Ovary (tissue), 9 donors: ENCODE data around the gene PPP1R1A. TPM values are rescaled to one million over a fixed set of nuclear protein-coding genes. Genes with fewer than 3 reads are reported as not detected.
A peak's percentile ranks its signal among the peaks of the same experiment; 100 is the strongest.

Experiments used
- DNase-seq, 5 donors: peaks; one replicate each; pipeline ENCODE4 v3.0.0-alpha.2; 2019 to 2020
- H3K27ac ChIP-seq, 2 donors: fragments of 200-600 bp; one replicate each; pipeline versions ENCODE4 v1.5.1 to v1.8.0; 2019 to 2022
- H3K27me3 ChIP-seq: fragments of 200-600 bp; one replicate; pipeline ENCODE4 v1.8.0; 2022
- H3K36me3 ChIP-seq: fragments of 200-600 bp; sonication (generic); one replicate; pipeline ENCODE4 v1.5.1; 2019
- H3K4me1 ChIP-seq: one replicate; pipeline ENCODE4 v1.8.1; 2013; ENCODE audit warnings: mild to moderate bottlenecking, moderate library complexity; ENCODE audit not compliant: insufficient read depth
- H3K4me3 ChIP-seq: fragments of 200-600 bp; sonication (generic); one replicate; pipeline ENCODE4 v1.5.1; 2017
- H3K9me3 ChIP-seq, 2 donors: fragments of 200-600 bp in 1 of 2; sonication (generic) in 1 of 2; one replicate each; pipeline versions ENCODE4 v1.5.1 to v1.8.1; 2013 to 2019; ENCODE audit warnings: mild to moderate bottlenecking in 1 of 2, moderate library complexity in 1 of 2
- EP300 ChIP-seq: sonication (generic); formaldehyde crosslinking; IDR thresholded peaks from one replicate; pipeline ENCODE4 v1.6.1; 2017; ENCODE audit warnings: antibody characterized with exemption
- POLR2A ChIP-seq: fragments of 450-650 bp; IDR thresholded peaks from one replicate; pipeline ENCODE4 v1.6.1; 2017; ENCODE audit warnings: antibody characterized with exemption, mild to moderate bottlenecking, moderate library complexity
- WGBS, 3 donors: extraction: QIAGEN DNeasy Blood & Tissue Kit in 1 of 3; methylation state at CpG; one replicate each; pipeline versions ENCODE4 v1.1.5 to v1.1.7; 2013 to 2017; 5-methylcytosine and 5-hydroxymethylcytosine counted together
- intact Hi-C, 4 donors: fragments of 100-400 bp; cut with DNase I; formaldehyde crosslinking; loops; one replicate each; pipeline versions ENCODE4 v1.11.0 to v1.15.1; 2022 to 2023
- polyA plus RNA-seq, 2 donors: library from polyadenylated mRNA; stranded (reverse); fragments of 200-250 nt in 1 of 2; fragments of 350-450 nt in 1 of 2; fragmentation: Illumina TruSeq in 1 of 2; extraction: RNeasy Lipid Tissue Mini Kit (QIAGEN cat#74804) in 1 of 2; gene quantifications; one replicate each; pipeline ENCODE4 v1.2.3, GENCODE V29; 2013 to 2014
- total RNA-seq, 7 donors: library from RNA; depleted of rRNA in 2 of 7; stranded (reverse); fragments of >200 nt in 2 of 7; fragmentation: NEBNext Ultra II Directional in 3 of 7; extraction: Animal tissue kit (Norgen Biotek cat#: 25700) in 3 of 7; gene quantifications; one replicate each; pipeline versions ENCODE4 v1.1.0 to v1.2.4, GENCODE V29; 2016 to 2023
- TF ChIP-seq, protein P1 (sequence below), 3 donors: fragments of 450-650 bp in 2 of 3; fragments of 200-600 bp in 1 of 3; IDR thresholded peaks; one replicate each; pipeline versions ENCODE4 v1.5.1 to v1.8.0; 2016 to 2022; ENCODE audit warnings: antibody characterized with exemption in 3 of 3, mild to moderate bottlenecking in 1 of 3
- donor health status: DM: no; HTN: no; CAD: no; lungs with moderate emphysema.
- donor health status: DM: no; HTN: no; CAD: no.
- donor health status: Bipolar disorder and iron deficiency.
- donor health status: DM: yes; HTN: yes; CAD: no.
- donor health status: DM: no; HTN: no; CAD: no.
- donor health status: DM: yes; HTN: yes; CAD: no.

Gene PPP1R1A
- total and polyA plus RNA-seq, 9 donors: 2.0 to 25.2 (median 6.2) TPM

GRCh38 chr12:54601841-54602240, 13.4 kb upstream of the PPP1R1A start:
- H3K4me1 ChIP-seq: no peaks in the 10 kb centered on the region
- H3K27me3 ChIP-seq: no peaks in the 10 kb centered on the region
- no peaks in the 10 kb centered on the region for H3K36me3 ChIP-seq
- 55 to 59% (median 58%) methylated on average over 4 of the region's 4 CpGs for WGBS, 3 donors
- no peak overlapping the region for H3K27ac ChIP-seq
- H3K4me3 ChIP-seq: no peak overlapping the region
- intact Hi-C loops: no loop called here
- no peak for TF ChIP-seq EP300
- TF ChIP-seq, protein P1, sequence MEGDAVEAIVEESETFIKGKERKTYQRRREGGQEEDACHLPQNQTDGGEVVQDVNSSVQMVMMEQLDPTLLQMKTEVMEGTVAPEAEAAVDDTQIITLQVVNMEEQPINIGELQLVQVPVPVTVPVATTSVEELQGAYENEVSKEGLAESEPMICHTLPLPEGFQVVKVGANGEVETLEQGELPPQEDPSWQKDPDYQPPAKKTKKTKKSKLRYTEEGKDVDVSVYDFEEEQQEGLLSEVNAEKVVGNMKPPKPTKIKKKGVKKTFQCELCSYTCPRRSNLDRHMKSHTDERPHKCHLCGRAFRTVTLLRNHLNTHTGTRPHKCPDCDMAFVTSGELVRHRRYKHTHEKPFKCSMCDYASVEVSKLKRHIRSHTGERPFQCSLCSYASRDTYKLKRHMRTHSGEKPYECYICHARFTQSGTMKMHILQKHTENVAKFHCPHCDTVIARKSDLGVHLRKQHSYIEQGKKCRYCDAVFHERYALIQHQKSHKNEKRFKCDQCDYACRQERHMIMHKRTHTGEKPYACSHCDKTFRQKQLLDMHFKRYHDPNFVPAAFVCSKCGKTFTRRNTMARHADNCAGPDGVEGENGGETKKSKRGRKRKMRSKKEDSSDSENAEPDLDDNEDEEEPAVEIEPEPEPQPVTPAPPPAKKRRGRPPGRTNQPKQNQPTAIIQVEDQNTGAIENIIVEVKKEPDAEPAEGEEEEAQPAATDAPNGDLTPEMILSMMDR (IDR thresholded peaks at IDR 0.05): no peak
- TF ChIP-seq POLR2A: no peak
- no peaks in the 10 kb centered on the region for H3K9me3 ChIP-seq
- DNase-seq: no peak

DNA sequence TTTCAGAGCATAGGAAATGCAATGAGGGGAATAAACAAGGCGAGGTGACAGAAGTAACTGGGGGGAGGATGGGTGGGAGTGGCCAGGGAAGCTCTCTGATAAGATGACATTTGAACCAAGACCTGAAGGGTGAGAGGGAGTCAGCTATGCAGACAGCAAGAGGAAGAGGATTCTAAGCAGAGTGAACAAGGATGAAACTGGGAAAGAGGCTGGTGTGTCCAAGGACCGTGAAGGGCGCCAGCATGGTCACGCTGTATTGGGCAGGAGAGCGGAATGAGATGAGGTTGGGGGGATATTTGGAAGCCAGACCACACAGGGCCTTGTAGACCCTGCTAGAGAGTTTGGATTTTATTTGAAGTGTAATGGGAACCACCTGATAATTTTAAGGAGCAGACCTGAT, 10.5 kb upstream of the PPP1R1A start:
- 84 to 87% (median 85%) methylated on average over 5 of the region's 5 CpGs for WGBS, 3 donors
- H3K9me3 ChIP-seq: no peaks in the 10 kb centered on the region
- intact Hi-C loops: no loop called here
- DNase-seq: no peak
- H3K4me1 ChIP-seq: no peaks in the 10 kb centered on the region
- no peak overlapping the region for H3K27ac ChIP-seq
- H3K36me3 ChIP-seq: no peaks in the 10 kb centered on the region
- TF ChIP-seq, protein P1 (IDR thresholded peaks at IDR 0.05): no peak
- no peak for TF ChIP-seq EP300
- no peak for TF ChIP-seq POLR2A
- no peak overlapping the region for H3K4me3 ChIP-seq
- no peaks in the 10 kb centered on the region for H3K27me3 ChIP-seq

GRCh38 chr12:54596526-54596946, 8.1 kb upstream of the PPP1R1A start:
- H3K4me3 ChIP-seq: no peak overlapping the region
- H3K27ac ChIP-seq: no peak overlapping the region
- intact Hi-C loops: no loop called here
- 23 to 29% (median 28%) methylated on average over 3 of the region's 3 CpGs for WGBS, 3 donors
- H3K36me3 ChIP-seq: no peaks in the 10 kb centered on the region
- TF ChIP-seq EP300: no peak
- TF ChIP-seq, protein P1 (IDR thresholded peaks at IDR 0.05): peak; percentile 35 to 70 (median 49)
- no peaks in the 10 kb centered on the region for H3K9me3 ChIP-seq
- H3K27me3 ChIP-seq: no peaks in the 10 kb centered on the region
- peak; percentile 33 to 81 (median 70) for DNase-seq
- H3K4me1 ChIP-seq: no peaks in the 10 kb centered on the region

DNA sequence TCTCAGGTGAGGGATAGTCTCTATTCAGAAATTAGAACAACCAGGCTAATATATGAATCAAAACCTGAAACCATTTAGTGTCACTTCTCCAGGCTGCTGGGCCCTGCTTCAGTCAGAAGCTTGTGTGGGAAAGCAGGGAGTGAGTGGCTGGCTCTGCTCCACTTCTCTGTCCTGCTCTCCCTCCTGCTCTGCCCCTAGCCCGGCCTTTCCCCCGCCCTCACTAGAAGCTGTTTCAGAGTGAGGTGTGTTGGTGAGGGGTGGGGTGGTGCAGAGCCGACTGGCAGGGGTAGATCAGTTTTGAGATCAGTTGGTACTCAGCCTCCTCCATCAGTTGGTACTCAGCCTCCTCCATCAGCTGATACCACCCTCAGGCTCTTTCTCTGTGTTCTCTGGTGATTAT, 7.0 kb upstream of the PPP1R1A start:
- intact Hi-C loops: no loop called here
- no peak for DNase-seq
- Histone ChIP-seq H3K27me3 (no peaks in the 10 kb centered on the region), H3K4me1 (no peaks in the 10 kb centered on the region), H3K9me3 (no peaks in the 10 kb centered on the region), H3K4me3 (no peak overlapping the region), H3K27ac (no peak overlapping the region), H3K36me3 (no peaks in the 10 kb centered on the region)
- 68 to 82% (median 69%) methylated on average over 3 of the region's 3 CpGs for WGBS, 3 donors
- TF ChIP-seq EP300: no peak
- TF ChIP-seq, protein P1 (IDR thresholded peaks at IDR 0.05): no peak
- no peak for TF ChIP-seq POLR2A
